Neural cell (in vitro differentiated cells): ENCODE measurements around the gene ADGRF5. TPM values are rescaled to one million over a fixed set of nuclear protein-coding genes. Genes with fewer than 3 reads are reported as not detected.

Source experiments
- H2AFZ ChIP-seq: fragments of 200-600, 300-800 bp; sonication (generic), shearing (Covaris generic); 2 replicates; pipeline ENCODE4 v1.6.0; 2014; ENCODE audit warnings: low read depth, mild to moderate bottlenecking, antibody characterized with exemption, low read length, moderate library complexity
- H3F3A ChIP-seq: fragments of 200-600 bp; shearing (Covaris generic); 2 replicates; pipeline ENCODE4 v1.6.1; 2016; ENCODE audit warnings: mild to moderate bottlenecking, moderate library complexity, mixed read lengths, antibody characterized with exemption, low read length; ENCODE audit not compliant: insufficient read depth, poor library complexity, severe bottlenecking
- H3K27ac ChIP-seq: fragments of 200-600, 300-800 bp; sonication (generic), shearing (Covaris generic); 2 replicates; pipeline ENCODE4 v1.5.1; 2014; ENCODE audit warnings: mild to moderate bottlenecking, low read length, moderate library complexity
- H3K27me3 ChIP-seq: fragments of 300-800, 200-600 bp; sonication (generic), shearing (Covaris generic); 2 replicates; pipeline ENCODE4 v1.6.0; 2014; ENCODE audit warnings: mild to moderate bottlenecking, low read depth, low read length, moderate library complexity; ENCODE audit not compliant: insufficient read depth
- H3K36me3 ChIP-seq: fragments of 300-800, 200-600 bp; sonication (generic), shearing (Covaris generic); 2 replicates; pipeline ENCODE4 v1.5.1; 2014; ENCODE audit warnings: mild to moderate bottlenecking, antibody characterized with exemption, low read length, moderate library complexity; ENCODE audit not compliant: insufficient read depth
- H3K4me2 ChIP-seq: fragments of 300-800, 200-600 bp; sonication (generic), shearing (Covaris generic); 2 replicates; pipeline ENCODE4 v1.6.0; 2014; ENCODE audit warnings: mild to moderate bottlenecking, low read length
- H3K4me3 ChIP-seq: fragments of 300-800, 200-600 bp; sonication (generic), shearing (Covaris generic); 2 replicates; pipeline ENCODE4 v1.5.1; 2014; ENCODE audit warnings: mild to moderate bottlenecking, low read length, moderate library complexity
- H3K79me2 ChIP-seq: fragments of 200-600 bp; shearing (Covaris generic); replicated peaks from 2 replicates; pipeline ENCODE4 v1.6.0; 2014; ENCODE audit warnings: mild to moderate bottlenecking, low read length, moderate library complexity; ENCODE audit not compliant: insufficient read depth
- H3K9ac ChIP-seq: fragments of 300-800, 200-600 bp; sonication (generic), shearing (Covaris generic); 2 replicates; pipeline ENCODE4 v1.6.1; 2016; ENCODE audit warnings: mild to moderate bottlenecking, low read length, mixed read lengths
- H3K9me2 ChIP-seq: fragments of 200-600 bp; shearing (Covaris generic); 2 replicates; pipeline ENCODE4 v1.6.1; 2016; ENCODE audit warnings: mild to moderate bottlenecking, low read length, mixed read lengths; ENCODE audit not compliant: insufficient read depth
- H3K9me3 ChIP-seq: fragments of 200-600, 300-800 bp; sonication (generic), shearing (Covaris generic); 2 replicates; pipeline ENCODE4 v1.6.1; 2016; ENCODE audit warnings: mild to moderate bottlenecking, mixed run types, low read length, moderate library complexity, mixed read lengths
- H4K20me1 ChIP-seq: fragments of 200-600 bp; shearing (Covaris generic); 2 replicates; pipeline ENCODE4 v1.6.1; 2016; ENCODE audit warnings: mild to moderate bottlenecking, mixed run types; ENCODE audit not compliant: insufficient read depth
- CTCF ChIP-seq: fragments of 450-650 bp; IDR thresholded peaks from 2 replicates; pipeline ENCODE4 v1.5.1; 2014; ENCODE audit warnings: antibody characterized with exemption, mild to moderate bottlenecking, moderate library complexity; ENCODE audit not compliant: poor library complexity, severe bottlenecking
- EP300 ChIP-seq: fragments of 450-650 bp; conservative IDR thresholded peaks from 2 replicates; pipeline ENCODE4 v1.6.1; 2014; ENCODE audit warnings: antibody characterized with exemption, mild to moderate bottlenecking, moderate library complexity; ENCODE audit not compliant: poor library complexity, severe bottlenecking
- EZH2 ChIP-seq: fragments of 200-600, 300-800 bp; shearing (Covaris generic), sonication (generic); IDR thresholded peaks from 2 replicates; pipeline ENCODE4 v1.6.1; 2014; ENCODE audit warnings: antibody characterized with exemption, low read length, borderline replicate concordance, mild to moderate bottlenecking; ENCODE audit not compliant: insufficient read depth, poor library complexity, severe bottlenecking
- MXI1 ChIP-seq: fragments of 450-650 bp; conservative IDR thresholded peaks from 2 replicates; pipeline ENCODE4 v1.6.1; 2014; ENCODE audit warnings: antibody characterized with exemption, mild to moderate bottlenecking; ENCODE audit not compliant: poor library complexity, severe bottlenecking
- POLR2AphosphoS5 ChIP-seq: IDR thresholded peaks from 2 replicates; pipeline ENCODE4 v1.6.1; 2012
- RAD21 ChIP-seq: fragments of 450-650 bp; conservative IDR thresholded peaks from 2 replicates; pipeline ENCODE4 v1.6.1; 2014; ENCODE audit warnings: antibody characterized with exemption, mild to moderate bottlenecking, moderate library complexity
- REST ChIP-seq: IDR thresholded peaks from 2 replicates; pipeline ENCODE4 v1.6.1; 2012; ENCODE audit warnings: borderline replicate concordance
- SMC3 ChIP-seq: fragments of 450-650 bp; conservative IDR thresholded peaks from 2 replicates; pipeline ENCODE4 v1.6.1; 2014; ENCODE audit warnings: antibody characterized with exemption, mild to moderate bottlenecking, moderate library complexity; ENCODE audit not compliant: poor library complexity
- TAF1 ChIP-seq: IDR thresholded peaks from 2 replicates; pipeline ENCODE4 v1.6.1; 2012; ENCODE audit warnings: low read depth
- polyA plus RNA-seq: library from polyadenylated mRNA; depleted of rRNA; stranded (reverse); fragments of >200 nt; gene quantifications from 2 replicates; pipeline ENCODE4 v1.2.3, GENCODE V29; 2014

The ADGRF5 gene
- polyA plus RNA-seq, 1 donor from 2014 or later = not detected

DNA sequence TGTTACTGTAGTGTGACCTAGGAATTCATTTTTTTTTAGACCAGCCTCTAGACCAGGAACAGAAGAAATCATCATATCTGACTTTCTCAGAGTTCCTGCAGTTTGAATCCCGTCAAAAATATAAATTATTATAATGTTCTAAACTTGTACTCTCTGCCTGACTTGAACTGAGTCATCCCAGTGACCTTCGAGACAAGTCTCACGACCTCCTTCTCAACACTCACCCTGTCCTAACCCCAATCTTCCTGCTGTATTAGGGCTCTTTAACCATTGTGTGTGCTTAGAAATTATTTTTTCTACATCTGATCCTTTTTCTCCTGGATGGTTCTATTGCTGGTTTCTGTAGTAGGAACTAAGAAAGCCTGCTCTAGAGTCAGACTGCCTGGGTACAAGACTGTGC is 21.5 kb downstream of the ADGRF5 start:
- H3K4me3 ChIP-seq = no peak overlapping the region
- no peak overlapping the region for H3K27ac ChIP-seq
- no peaks in the 10 kb centered on the region for H3K36me3 ChIP-seq
- no peaks in the 10 kb centered on the region for H3K79me2 ChIP-seq
- no peak overlapping the region for H2AFZ ChIP-seq
- no peaks in the 10 kb centered on the region for H3K27me3 ChIP-seq
- H3K9me3 ChIP-seq = no peaks in the 10 kb centered on the region
- no peaks in the 10 kb centered on the region for H3K9me2 ChIP-seq
- no peak overlapping the region for H3K9ac ChIP-seq
- H3K4me2 ChIP-seq = no peak overlapping the region
- H4K20me1 ChIP-seq = no peaks in the 10 kb centered on the region
- H3F3A ChIP-seq = no peaks in the 10 kb centered on the region
- TF ChIP-seq EP300 (no peak), CTCF (no peak), MXI1 (no peak), TAF1 (no peak), POLR2AphosphoS5 (no peak), REST (no peak), RAD21 (no peak)

DNA sequence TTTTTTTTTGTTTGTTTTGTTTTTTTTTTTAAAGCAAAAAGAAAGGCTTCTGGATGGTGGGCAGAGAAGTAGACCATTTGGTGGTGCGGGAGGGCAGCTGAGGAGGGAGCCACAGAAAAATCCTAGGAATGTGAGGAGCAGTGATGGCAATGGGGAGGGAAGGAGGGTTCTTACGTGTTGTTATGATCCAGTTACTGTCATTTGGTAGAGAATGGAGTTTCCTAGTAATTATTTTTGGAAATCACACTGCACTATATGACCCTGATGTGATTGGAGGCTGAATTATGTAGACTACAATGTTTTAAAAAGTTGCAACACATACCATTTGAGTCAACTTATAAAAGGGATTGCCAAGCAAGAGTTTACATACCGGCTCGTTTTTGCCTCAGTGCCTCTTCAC is 22.1 kb downstream of the ADGRF5 start:
- H3K4me2 ChIP-seq = no peak overlapping the region
- no peak overlapping the region for H3K4me3 ChIP-seq
- H2AFZ ChIP-seq = no peak overlapping the region

More for the DNA sequence above, 22.1 kb downstream of the ADGRF5 start:
- no peaks in the 10 kb centered on the region for H3F3A ChIP-seq
- H4K20me1 ChIP-seq = no peaks in the 10 kb centered on the region
- no peaks in the 10 kb centered on the region for H3K9me2 ChIP-seq
- no peak for TF ChIP-seq REST
- TF ChIP-seq EZH2 = no peak
- TF ChIP-seq CTCF = no peak
- TF ChIP-seq TAF1 = no peak
- TF ChIP-seq POLR2AphosphoS5 = no peak
- no peak for TF ChIP-seq SMC3
- no peak for TF ChIP-seq EP300
- no peak for TF ChIP-seq MXI1
- TF ChIP-seq RAD21 = no peak
- no peaks in the 10 kb centered on the region for H3K36me3 ChIP-seq
- H3K79me2 ChIP-seq = no peaks in the 10 kb centered on the region
- no peak overlapping the region for H3K9ac ChIP-seq
- H3K27ac ChIP-seq = no peak overlapping the region
- no peaks in the 10 kb centered on the region for H3K9me3 ChIP-seq
- H3K27me3 ChIP-seq = no peaks in the 10 kb centered on the region
